ENCODE data around the gene GPC2.
A peak's percentile ranks its signal among the peaks of the same experiment; 100 is the strongest.
"Not testable (repeated sequence)": the region's sequence is repeated elsewhere in the genome, so short reads cannot be mapped to it uniquely, and the experiment has no call there.

The GPC2 gene, protein sequence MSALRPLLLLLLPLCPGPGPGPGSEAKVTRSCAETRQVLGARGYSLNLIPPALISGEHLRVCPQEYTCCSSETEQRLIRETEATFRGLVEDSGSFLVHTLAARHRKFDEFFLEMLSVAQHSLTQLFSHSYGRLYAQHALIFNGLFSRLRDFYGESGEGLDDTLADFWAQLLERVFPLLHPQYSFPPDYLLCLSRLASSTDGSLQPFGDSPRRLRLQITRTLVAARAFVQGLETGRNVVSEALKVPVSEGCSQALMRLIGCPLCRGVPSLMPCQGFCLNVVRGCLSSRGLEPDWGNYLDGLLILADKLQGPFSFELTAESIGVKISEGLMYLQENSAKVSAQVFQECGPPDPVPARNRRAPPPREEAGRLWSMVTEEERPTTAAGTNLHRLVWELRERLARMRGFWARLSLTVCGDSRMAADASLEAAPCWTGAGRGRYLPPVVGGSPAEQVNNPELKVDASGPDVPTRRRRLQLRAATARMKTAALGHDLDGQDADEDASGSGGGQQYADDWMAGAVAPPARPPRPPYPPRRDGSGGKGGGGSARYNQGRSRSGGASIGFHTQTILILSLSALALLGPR

DNA sequence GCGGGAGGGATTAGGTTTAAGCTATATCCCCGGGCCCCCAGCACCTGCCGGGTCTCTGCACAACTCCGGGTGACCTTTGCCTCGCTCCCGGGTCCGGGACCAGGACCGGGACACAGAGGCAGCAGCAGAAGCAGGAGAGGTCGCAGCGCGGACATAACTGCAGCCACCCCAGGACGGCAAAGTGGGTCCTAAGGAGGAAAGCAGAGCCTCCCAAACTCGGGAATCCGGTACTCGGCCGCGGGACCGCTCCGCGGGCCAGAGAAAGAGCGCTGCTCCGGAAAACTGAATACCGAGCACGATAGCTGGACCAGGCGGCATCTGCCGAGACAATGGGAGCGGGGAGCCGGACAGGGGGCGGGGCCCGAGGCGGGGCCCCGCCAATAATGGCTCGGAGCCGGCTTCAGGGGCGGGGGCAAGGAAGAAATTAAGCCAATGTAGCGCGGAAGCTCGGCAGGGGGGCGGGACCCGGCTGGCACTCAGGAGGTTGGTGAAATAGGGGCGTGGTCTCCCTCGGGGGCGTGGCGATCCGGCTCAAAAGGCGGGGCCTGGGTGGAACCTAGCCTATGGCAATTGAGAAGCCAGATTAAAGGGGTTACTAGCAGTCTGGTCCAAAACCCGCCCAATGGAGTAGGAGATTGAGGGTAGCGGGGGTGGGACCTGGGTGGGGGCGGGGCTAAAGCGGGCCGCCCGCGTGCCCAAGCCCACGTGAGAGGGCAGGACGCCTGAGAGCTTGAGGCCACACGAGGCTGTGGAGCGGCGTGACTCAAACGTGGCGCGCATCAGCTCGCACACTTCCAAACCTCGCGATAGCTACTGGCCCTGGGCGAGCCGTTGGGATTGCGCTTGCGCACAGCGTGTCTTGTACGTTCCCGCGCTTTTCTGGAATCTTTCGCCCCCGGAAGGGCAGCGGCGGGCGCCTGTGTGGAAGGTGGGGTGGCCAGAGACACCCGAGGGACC lies at the start of gene GPC2, which contains the start of gene STAG3:
Gene GPC2 (minus strand): TSS at position 337 of the 957 bp plus-strand sequence. CDS start 182 bp downstream, at position 155.
Gene STAG3 (plus strand): TSS at position 874 of the 957 bp plus-strand sequence. CDS start 2,639 bp downstream, outside the sequence.
- DNase-seq, result peak; percentile 98

DNA sequence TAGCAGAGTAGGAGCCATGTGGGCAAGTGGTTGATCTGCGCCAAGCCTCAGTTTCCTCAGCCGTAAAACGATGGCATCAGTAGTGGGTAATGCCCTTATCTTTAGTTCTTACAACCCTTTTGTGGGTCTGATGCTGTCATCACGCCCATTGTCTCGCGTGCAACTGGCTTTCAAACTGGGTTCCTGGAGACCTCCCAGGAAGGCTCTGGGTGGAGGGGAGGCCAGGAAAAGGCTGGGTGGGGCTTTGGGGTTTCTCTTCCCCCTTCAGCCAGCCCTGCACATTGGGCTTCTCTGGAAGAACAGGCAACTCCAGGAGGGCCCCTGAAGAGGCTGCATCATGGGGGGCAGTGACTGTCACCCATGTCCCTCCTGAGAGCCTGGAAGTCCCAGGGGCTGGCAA lies 47.7 kb upstream of the GPC2 start:
- not testable (repeated sequence) for DNase-seq

DNA sequence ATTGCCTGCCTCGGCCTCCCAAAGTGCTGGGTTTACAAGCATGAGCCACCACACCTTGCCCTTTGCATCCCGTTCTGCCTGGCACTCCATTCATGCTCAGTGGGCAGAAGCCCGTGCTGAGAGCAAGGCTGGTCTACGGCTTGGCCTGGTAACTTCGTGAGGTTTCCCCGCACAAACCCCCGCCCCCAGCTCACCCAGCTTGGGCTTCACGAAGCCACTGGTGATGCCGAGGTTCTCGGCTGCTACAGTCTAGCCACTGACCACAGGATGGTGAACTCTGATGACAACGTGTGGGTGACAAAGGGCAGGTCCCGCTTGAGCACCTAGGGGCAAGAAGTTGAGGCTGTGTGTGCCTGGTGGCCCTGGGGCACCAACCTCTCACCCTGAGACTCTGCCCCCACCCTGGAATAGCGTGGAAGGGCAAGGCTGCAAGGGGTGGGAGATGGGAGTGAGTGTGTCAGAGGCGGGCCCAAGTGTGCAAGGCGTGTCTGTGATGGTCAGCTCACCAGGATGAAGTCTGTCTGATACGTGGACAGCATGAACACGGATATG lies 46.3 kb upstream of the GPC2 start:
- DNase-seq, result not testable (repeated sequence)

DNA sequence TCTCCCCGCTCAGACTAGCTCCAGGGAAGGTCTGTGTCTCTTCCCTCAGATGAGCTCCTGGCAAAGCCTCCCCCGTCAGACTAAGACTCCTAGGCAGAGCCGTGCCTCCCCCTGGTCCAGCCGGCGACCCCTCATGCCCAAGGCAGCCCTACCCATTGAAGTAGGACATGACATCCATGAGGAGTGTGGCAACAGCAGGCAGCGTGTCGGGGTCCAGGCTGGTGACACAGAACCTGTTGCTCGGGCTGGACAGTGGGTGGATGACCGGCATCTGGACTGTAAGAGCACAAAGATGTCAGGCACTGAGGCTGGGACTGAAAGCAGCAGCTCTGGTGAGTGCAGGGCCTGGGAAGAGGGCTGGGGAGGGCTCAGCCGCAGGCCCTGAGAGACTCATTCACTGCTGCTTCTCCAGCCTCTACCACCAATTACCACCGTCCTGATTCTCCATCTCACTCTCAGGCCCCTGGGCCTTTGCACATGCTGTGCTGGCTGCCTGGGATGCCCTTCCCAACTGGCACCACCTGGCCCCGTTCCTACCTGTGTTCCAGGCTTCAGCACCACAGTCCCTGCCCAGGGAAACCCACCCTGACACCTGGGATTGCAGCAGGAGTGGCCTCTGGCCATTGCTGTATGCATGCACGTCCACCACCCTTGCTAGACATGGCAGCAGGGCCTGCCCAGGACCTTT lies 45.4 kb upstream of the GPC2 start:
- no peak for DNase-seq

DNA sequence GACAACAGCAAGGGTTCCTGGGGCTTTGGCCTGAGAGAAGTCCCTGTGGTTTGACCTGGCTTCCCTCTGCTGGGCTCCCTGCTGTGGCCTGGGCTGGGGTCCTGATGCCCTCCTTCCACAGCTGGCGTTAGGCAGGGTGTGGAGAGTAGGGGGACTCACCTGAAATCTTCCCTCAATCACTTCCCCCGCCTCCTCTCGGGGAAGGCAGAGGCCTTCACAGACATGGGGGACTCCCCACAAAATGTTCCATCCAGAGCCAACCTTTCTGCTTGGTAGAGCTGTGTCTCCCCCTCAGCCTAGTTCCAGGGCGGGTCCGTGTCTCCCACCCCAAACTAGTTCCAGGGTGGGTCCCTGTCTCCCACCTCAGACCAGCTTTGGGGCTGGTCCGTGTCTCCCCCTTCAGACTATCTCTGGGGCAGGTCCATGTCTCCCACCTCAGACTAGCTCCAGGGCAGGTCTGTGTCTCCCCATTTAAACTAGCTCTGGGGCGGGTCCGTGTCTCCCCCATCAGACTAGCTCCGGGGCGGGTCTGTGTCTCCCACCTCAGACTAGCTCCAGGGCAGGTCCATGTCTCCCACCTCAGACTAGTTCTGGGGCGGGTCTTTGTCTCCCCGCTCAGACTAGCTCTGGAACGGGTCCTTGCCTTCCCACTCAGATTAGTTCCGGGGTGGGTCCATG lies 44.7 kb upstream of the GPC2 start:
- DNase-seq, result peak; percentile 37

DNA sequence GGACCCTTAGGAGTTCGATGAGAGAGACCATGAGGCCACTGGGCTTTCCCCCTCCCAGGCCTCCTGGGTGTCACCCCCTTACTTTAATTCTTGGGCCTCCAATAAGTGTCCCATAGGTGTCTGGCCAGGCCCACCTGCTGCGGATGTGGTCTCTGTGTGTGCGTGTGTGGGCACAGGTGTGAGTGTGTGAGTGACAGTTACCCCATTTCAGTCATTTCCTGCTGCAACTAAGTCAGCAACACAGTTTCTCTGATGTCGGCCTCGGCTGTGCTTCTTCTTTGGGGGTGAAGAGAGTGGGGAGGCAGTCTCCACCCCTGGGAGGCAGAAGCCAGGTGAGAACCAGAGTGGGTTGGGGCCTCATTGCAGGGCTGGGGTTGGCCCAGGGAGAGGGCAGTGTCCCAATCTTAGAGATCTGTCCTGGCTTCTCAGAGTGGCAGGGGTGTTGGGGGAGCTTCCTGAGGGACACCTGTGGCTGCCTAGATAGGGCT lies 44.1 kb upstream of the GPC2 start:
- DNase-seq, result peak; percentile 68

DNA sequence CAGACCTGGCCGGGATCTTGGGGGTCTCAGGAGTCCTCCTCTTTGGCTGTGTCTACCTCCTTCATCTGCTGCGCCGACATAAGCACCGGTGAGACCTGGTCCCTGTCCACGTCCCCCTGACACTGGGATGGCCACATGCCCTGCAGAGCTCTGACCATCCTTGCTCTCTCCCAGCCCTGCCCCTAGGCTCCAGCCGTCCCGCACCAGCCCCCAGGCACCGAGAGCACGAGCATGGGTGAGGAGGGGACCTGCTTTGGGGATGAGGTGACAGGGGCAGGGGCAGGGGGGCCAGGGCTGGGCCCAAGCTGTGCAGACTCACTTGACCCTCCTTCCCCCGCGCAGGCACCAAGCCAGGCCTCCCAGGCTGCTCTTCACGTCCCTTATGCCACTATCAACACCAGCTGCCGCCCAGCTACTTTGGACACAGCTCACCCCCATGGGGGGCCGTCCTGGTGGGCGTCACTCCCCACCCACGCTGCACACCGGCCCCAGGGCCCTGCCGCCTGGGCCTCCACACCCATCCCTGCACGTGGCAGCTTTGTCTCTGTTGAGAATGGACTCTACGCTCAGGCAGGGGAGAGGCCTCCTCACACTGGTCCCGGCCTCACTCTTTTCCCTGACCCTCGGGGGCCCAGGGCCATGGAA lies 43.5 kb upstream of the GPC2 start:
- DNase-seq, result no peak

DNA sequence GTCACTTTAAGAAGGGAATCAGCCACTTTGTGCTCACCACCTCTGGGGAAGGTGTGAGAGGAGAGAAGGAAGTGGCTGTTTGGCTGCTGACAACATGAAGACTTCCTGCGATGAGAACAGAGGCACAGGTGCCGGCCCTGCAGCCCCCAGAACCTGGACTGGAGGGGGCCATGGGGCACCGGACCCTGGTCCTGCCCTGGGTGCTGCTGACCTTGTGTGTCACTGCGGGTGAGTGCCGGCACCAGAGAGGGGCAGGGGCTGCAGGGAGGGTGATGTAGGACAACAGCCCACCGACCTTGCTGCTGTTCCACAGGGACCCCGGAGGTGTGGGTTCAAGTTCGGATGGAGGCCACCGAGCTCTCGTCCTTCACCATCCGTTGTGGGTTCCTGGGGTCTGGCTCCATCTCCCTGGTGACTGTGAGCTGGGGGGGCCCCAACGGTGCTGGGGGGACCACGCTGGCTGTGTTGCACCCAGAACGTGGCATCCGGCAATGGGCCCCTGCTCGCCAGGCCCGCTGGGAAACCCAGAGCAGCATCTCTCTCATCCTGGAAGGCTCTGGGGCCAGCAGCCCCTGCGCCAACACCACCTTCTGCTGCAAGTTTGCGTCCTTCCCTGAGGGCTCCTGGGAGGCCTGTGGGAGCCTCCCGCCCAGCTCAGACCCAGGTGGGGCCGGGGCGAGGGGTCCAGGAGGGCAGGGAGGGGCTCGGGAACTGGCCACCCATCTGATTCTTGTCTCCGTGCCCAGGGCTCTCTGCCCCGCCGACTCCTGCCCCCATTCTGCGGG lies 42.8 kb upstream of the GPC2 start, which contains the start of gene PVRIG:
Gene PVRIG (plus strand): TSS at position 149 of the 785 bp plus-strand sequence. CDS start 22 bp downstream, at position 171.
- peak; percentile 40 for DNase-seq

DNA sequence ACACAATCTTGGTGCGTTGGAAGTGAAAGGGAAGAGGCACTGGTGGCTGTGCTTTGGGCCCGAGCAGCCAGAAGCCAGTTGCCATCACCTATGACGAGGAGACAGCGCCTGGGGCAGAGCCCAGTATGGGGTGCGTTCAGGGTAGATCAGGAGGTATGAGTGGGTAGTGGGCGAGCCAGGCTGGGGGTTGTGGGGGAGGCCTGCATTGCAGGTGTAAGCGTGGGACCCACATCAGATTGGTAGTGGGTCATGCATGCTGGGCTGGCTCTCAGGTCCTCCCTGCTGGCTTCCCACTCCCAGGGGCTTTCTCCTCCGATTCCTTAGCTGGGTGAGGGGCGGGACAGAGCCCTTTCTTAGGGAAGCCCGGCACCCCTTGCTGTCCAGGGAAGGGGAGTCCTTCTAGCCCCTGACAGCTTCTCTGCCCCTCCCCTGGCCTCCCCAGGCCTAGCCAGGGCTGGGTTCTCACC lies 42.1 kb upstream of the GPC2 start:
- DNase-seq, result peak; percentile 40

DNA sequence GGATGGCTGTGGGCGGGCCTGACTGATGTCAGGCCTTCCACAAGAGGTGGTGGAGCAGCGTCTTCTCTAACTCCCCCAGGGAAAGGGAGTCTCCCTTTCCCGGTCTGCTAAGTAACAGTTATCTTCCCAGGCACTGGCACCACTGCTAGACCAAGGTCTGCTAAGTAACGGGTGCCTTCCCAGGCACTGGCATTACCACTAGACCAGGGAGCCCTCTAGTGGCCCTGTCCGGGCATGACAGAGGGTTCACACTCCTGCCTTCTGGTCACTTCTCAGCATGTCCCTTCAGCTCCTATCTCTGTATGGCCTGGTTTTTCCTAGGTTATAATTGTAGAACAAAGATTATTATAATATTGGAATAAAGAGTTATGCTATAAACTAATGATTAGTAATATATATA lies 40.8 kb upstream of the GPC2 start:
- peak; percentile 67 for DNase-seq

DNA sequence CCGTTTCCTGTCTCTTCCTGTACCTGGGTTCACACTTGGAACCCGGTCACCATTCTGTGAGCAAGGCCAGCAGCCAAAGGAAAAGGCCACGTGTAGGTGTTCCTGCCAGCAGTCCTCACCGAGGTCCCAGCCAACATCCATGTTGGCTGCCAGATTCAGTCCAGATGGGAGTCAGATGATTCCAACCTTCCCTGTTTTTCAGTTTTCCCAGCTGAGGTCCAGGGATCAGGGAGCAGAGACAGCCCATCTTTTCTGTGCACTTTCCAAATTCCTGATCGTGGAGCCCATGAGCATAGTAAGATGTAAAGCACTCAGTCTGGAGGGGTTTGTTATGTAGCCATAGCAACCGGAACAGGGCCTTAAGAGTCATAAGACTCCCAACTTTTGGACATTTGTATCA lies 38.7 kb upstream of the GPC2 start:
- no peak for DNase-seq

DNA sequence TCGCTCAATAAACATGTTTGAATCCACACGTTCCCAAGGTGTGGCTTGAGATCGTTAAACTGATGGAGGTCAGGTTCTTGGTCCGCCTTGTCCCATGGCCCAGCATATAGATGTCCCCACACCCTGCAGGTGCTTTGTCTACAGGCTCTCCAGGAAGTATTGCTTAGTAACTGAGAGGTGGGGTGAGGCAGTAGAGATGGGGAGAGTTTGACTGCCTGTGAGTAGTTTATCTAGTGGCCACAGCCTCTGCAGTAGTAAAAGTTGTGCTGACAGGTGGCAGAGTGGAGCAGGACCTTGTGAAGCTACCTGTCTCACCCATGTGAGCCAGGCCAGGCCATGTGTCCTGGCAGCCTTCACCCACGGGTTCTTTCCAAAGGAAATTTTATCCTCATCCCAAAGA lies 37.2 kb upstream of the GPC2 start:
- DNase-seq, result not testable (repeated sequence)

DNA sequence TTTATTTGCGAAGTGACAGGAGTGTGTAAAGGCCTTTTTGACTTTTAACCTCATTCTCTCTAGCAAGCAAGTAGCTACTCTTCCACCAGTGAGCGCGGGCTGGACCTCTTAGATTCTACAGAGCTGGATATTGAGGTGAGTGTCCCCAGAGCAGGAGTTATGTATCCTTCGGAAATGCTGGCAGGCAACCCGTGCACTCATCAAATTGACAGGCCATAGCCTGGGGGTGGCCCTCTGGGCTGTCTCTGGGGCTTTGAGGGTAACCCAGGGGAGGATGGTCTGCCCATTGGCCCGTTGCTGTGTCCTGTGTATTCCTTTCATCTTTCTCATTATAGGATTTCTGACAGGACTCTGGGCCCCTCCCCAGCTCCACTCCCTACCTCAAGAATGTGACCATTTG lies 36.5 kb upstream of the GPC2 start:
- no peak for DNase-seq

DNA sequence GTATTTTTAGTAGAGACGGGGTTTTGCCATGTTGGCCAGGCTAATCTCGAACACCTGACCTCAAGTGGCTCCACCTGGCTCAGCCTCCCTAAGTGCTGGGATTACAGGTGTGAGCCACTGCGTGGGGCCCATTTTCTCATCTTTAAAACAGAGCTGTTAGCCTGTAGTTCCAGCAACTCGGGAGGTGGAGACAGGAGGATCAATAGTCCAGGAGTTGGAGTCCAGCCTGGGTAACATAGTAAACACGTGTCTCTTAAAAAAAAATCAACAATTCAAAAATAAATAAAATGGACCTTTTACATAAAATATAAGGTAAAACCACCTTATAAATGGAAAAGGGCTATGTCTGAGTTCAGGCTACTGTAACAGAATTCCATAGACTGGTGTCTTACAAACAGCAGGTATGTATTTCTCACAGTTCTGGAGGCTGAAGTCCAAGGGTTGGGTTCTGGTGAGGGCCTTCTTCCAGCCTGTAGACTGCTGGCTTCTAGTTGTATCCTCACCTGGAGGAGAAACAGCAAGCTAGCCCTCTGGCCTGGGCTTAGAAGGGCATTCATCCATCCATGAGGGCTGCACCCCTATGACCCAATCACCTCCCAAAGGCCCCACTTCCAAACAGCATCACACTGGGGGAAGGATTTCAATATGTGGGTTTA lies 35.6 kb upstream of the GPC2 start:
- DNase-seq, result no peak

DNA sequence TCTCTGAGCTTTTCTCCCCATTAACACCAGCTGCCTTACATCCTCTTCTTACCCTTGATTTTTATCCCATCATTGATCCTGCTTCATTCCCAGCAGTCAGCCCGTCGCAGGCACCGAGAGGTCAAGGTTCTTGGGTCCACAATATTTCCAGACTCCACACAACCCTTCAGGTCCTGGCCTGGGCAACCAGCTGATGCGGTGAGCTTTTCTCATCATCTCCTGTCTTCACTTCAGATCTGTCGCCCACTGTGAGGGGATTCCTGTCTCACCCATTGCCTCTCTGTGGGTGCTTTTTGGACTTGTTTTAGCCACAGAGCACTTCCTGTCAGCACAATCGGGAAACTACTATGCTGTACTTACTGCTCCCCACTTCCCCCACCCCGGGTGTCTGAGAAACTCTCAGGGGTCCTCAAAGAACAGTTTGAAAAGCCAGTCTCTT lies 34.2 kb upstream of the GPC2 start:
- DNase-seq, result no peak

DNA sequence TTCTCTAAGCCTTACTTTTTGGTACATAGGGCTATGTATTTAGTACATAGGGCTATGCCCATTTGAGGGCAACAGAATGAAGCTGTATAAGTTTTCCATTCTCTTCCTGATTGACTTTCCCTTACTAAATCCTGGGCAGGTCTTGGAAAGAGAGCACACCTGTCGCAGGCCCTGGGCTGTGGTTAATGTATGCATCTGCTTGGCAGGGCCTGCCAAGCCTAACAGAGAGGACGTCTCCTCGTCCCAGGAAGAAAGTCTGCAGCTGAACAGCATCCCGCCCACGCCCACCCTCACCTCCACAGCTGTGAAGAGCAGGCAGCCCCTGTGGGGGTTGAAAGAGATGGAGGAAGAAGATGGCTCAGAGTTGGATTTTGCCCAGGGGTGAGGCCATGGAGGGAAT lies 33.6 kb upstream of the GPC2 start:
- DNase-seq, result no peak

DNA sequence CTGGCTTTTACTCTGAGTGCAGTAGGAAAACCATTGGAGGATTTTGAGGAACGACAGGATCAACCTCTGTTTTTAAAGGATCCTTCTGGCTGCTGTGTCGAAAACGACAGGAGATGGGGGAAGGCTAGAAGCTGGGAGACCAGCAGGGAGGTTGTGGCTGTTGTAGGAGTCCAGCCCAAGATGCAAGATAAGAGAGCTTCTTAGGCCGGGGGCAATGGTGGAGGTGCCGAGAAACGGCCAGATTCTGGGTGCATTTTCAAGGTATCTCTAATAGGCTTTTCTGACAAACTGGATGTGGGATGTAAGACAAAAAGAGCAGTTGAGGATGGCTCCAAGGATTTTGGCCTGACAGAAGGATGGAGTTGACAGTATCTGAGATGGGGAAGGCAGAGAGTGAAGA lies 32.3 kb upstream of the GPC2 start:
- DNase-seq, result no peak

DNA sequence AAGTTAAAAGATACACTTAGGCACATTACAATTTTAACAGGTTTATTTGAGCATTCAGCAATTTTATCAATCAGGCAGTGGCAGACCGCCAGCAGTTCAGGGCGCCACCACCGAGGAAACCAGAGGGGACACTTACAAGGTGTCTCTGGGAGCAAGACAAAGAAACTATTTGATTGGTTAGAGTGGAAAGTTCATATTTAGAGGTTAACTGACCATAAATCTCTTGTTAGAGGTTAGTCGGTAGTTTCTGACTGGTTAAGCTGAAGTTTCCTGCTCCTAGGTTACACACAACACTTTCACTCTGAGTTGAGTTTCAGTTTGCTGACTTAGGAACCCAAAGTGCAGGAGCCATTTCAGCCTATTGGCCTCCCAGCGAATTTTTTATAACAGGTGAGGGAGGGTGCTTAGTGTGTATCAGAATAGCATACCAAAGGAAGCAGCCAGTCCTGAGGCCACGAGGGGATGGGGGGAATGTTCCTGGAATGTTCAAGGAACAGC lies 31.8 kb upstream of the GPC2 start:
- DNase-seq, result no peak

DNA sequence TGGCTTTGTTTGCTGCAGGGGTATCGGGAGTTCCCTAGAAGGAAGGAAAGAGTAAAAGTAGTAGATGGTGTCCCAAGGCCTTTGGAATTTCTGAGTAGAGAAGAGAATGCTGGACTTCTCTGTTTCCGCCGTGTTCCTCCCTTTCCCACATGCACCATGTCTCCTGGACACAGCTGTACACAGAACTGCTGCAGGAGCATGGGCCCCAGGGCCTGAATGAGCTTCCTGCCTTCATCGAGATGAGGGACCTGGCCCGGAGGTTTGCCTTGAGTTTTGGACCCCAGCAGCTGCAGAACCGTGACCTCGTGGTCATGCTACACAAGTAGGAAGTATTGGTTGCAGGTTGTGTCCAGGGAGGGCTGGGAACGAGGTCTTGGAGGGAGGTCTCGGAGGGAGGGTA lies 27.3 kb upstream of the GPC2 start:
- no peak for DNase-seq

Measured in stimulated activated CD4-positive, alpha-beta T cell treated with anti-CD3 and anti-CD28 coated beads, Interleukin-12 subunit alpha, Interleukin-12 subunit beta, amount 100 ng/mL, for 4 hours (primary cell).